ENCODE data around the gene C1orf87. TPM values are rescaled to one million over a fixed set of nuclear protein-coding genes. Genes with fewer than 3 reads are reported as not detected.

C1orf87 gene
- total RNA-seq, 1 experiment from 2014 or later, result not detected

GRCh38 chr1:60071296-60071695, 2.3 kb downstream of the C1orf87 start:
- Histone ChIP-seq H2AFZ (ENCODE audit: low read depth, low read length, poor library complexity, severe bottlenecking) (no peak overlapping the region), H3K36me3 (ENCODE audit: control insufficient read depth in 1 of 2, insufficient read depth in 2 of 2, low read length in 2 of 2) (no peaks in the 10 kb centered on the region), H3K9me3 (ENCODE audit: control insufficient read depth in 1 of 2, insufficient read depth in 1 of 2, low read depth in 1 of 2, low read length in 2 of 2) (no peaks in the 10 kb centered on the region), H3K9me2 (ENCODE audit: insufficient read depth) (no peaks in the 10 kb centered on the region), H3K4me2 (ENCODE audit: low read length) (no peak overlapping the region), H3K9ac (ENCODE audit: low read length) (no peak overlapping the region), H3K79me2 (ENCODE audit: insufficient read depth, low read length) (no peaks in the 10 kb centered on the region), H4K20me1 (ENCODE audit: insufficient read depth) (no peaks in the 10 kb centered on the region), H3K4me1 (ENCODE audit: control insufficient read depth in 1 of 2, insufficient read depth in 2 of 2, low read length in 2 of 2) (peaks cover 0 to 8% of the 10 kb centered on the region in 2 experiments; a peak in 1 of 4 replicates), H3K27ac (ENCODE audit: low read depth, low read length) (no peak overlapping the region), H3K4me3 (replicated peaks in 1 of 2; ENCODE audit: low read depth in 1 of 2, low read length in 2 of 2) (no peak overlapping the region), H3K27me3 (ENCODE audit: insufficient read depth, low read length) (peaks cover 40% of the 10 kb centered on the region)
- TF ChIP-seq RAD21 (IDR thresholded peaks at IDR 0.05; ENCODE audit: low read depth), result no peak
- TF ChIP-seq TCF7L2 (IDR thresholded peaks at IDR 0.05; ENCODE audit: borderline replicate concordance, extremely low read depth, insufficient read depth, insufficient read length), result no peak
- TF ChIP-seq POLR2A (IDR thresholded peaks at IDR 0.05; ENCODE audit: borderline replicate concordance, extremely low read depth, insufficient read depth, insufficient read length), result no peak
- TF ChIP-seq JUND (IDR thresholded peaks at IDR 0.05), result no peak
- TF ChIP-seq, protein P1, sequence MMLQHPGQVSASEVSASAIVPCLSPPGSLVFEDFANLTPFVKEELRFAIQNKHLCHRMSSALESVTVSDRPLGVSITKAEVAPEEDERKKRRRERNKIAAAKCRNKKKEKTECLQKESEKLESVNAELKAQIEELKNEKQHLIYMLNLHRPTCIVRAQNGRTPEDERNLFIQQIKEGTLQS (IDR thresholded peaks at IDR 0.05), result no peak
- TF ChIP-seq EGR1 (IDR thresholded peaks at IDR 0.05; ENCODE audit: low read depth), result no peak
- no peak for TF ChIP-seq SIN3A (IDR thresholded peaks at IDR 0.05; ENCODE audit: low read depth)
- TF ChIP-seq, protein P2, sequence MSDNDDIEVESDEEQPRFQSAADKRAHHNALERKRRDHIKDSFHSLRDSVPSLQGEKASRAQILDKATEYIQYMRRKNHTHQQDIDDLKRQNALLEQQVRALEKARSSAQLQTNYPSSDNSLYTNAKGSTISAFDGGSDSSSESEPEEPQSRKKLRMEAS (IDR thresholded peaks at IDR 0.05), result no peak
- no peak for TF ChIP-seq EZH2 (IDR thresholded peaks at IDR 0.05)
- TF ChIP-seq ELF1 (IDR thresholded peaks at IDR 0.05; ENCODE audit: borderline replicate concordance, low read depth), result no peak
- TF ChIP-seq, protein P3, sequence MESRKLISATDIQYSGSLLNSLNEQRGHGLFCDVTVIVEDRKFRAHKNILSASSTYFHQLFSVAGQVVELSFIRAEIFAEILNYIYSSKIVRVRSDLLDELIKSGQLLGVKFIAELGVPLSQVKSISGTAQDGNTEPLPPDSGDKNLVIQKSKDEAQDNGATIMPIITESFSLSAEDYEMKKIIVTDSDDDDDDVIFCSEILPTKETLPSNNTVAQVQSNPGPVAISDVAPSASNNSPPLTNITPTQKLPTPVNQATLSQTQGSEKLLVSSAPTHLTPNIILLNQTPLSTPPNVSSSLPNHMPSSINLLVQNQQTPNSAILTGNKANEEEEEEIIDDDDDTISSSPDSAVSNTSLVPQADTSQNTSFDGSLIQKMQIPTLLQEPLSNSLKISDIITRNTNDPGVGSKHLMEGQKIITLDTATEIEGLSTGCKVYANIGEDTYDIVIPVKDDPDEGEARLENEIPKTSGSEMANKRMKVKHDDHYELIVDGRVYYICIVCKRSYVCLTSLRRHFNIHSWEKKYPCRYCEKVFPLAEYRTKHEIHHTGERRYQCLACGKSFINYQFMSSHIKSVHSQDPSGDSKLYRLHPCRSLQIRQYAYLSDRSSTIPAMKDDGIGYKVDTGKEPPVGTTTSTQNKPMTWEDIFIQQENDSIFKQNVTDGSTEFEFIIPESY (IDR thresholded peaks at IDR 0.05; ENCODE audit: extremely low read depth, insufficient replicate concordance, low read length), result no peak
- CTCF ChIA-PET, result interaction anchor here (2.0 kb wide), 1 partner anchor 100 kb away, joined by 6 read pairs; no protein-coding TSS in a partner anchor
- intact Hi-C loops (cut with micrococcal nuclease), result no loop called here
- RAD21 ChIA-PET (ENCODE audit: low non-redundant PET in 1 of 2, low total read pairs in 2 of 2, uncharacterized antibody in 2 of 2, unreplicated experiment in 2 of 2), result no interaction called here
- no TSS peak for BruUV-seq (replicated peaks)
- POLR2A ChIA-PET, result no interaction called here
- no peak for ATAC-seq
- no peak for DNase-seq (ENCODE audit: low read depth, low spot score)
